Epithelial cell of proximal tubule (primary cell): ENCODE results near the gene DGCR6. TPM values are rescaled to one million over a fixed set of nuclear protein-coding genes. Genes with fewer than 3 reads are reported as not detected.
"Not testable (repeated sequence)": the region's sequence is repeated elsewhere in the genome, so short reads cannot be mapped to it uniquely, and the experiment has no call there.

Experiments
- DNase-seq: peaks from one replicate; pipeline ENCODE4 v3.0.0-alpha.2; 2011; ENCODE audit warnings: low read depth
- H3K4me3 ChIP-seq: 2 replicates; pipeline ENCODE4 v1.5.1; 2011; ENCODE audit warnings: low read depth, mild to moderate bottlenecking, low read length
- total RNA-seq: library from RNA; depleted of rRNA; stranded (reverse); fragments of >200 nt; gene quantifications from 2 replicates; pipeline ENCODE4 v1.2.3, GENCODE V29; 2015
- TF ChIP-seq, protein P1 (sequence below): conservative IDR thresholded peaks from 2 replicates; pipeline ENCODE4 v1.5.1; 2012; ENCODE audit warnings: low read depth, mild to moderate bottlenecking, low read length

The DGCR6 gene
- total RNA-seq, 1 donor from 2014 or later, result 2.8 TPM

DNA sequence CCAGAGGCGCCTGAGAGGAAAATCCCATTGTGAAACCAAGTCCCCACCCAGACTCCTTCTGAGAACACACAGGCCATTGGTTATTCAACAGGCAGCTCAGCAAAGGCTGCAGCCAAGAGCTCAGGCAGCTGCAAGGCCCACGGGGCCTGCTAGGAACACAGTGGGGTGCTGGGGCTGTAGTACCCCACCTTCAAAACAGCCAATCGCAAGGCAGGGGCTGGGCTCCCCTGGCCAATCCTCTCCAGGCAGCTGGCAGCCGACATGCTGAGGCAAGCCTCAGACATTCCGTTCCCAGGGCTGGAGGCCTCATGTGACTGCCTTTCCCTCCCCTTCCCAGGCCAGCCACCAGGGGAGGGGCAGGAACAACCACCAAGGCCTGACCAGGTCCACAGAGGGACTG lies 23.3 kb downstream of the DGCR6 start:
- no peak overlapping the region for H3K4me3 ChIP-seq
- no peak for DNase-seq
- TF ChIP-seq, protein P1, sequence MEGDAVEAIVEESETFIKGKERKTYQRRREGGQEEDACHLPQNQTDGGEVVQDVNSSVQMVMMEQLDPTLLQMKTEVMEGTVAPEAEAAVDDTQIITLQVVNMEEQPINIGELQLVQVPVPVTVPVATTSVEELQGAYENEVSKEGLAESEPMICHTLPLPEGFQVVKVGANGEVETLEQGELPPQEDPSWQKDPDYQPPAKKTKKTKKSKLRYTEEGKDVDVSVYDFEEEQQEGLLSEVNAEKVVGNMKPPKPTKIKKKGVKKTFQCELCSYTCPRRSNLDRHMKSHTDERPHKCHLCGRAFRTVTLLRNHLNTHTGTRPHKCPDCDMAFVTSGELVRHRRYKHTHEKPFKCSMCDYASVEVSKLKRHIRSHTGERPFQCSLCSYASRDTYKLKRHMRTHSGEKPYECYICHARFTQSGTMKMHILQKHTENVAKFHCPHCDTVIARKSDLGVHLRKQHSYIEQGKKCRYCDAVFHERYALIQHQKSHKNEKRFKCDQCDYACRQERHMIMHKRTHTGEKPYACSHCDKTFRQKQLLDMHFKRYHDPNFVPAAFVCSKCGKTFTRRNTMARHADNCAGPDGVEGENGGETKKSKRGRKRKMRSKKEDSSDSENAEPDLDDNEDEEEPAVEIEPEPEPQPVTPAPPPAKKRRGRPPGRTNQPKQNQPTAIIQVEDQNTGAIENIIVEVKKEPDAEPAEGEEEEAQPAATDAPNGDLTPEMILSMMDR, result no peak

DNA sequence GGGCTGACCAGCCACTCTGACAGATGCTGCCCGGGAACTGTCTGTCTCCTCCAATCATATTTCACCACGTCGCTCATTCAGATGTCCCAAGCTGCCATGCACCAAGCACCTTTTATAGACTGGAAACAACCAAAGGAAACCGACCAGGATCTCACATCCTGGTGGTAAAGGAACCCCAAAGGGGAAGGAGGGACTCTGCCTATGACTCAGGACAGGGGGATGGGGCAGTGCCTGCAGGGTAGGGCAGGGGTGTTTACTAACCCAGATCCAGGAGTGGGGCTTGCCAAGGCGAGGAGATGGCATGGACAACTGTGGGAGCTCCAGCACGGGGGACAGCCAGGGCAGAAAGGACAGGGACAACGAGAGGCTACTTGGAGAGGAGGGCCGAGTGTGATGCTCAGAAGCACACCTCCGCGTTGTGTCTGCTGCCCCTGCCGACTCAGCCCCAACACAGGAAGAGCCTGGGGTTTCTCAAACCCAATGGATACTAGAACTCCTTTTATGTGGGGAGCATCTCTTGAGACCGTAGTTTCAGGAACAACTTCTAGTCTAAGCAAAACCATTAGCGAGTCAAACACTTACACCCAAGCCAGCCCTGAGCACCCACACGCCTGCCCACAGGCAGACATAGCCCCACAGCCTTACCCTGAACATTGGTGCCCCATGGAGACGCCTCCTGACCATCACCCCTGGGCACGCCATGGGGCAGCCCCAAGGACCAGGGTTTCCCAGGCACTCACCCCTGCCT lies 26.0 kb downstream of the DGCR6 start:
- H3K4me3 ChIP-seq, result no peak overlapping the region
- TF ChIP-seq, protein P1, result no peak
- no peak for DNase-seq

DNA sequence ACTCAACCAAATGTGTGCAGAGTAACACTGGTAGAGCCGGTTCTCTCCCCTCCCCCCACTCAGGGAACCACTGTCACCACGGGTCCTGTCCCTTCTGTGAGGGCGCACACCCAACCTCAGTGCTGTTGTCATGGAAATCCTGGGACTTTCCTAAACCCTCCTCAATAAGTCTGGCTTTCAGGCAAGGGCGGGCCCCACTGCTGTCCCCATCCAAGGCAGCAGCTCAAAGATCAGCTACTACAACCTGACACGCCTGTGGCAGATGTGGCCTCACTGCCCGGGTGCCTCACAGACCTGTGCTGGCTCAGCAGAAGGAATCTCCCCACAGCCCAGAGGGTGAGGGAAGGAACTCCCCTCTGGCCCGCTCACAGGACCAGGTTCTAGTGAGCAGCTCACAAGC lies 27.8 kb downstream of the DGCR6 start:
- DNase-seq, result no peak
- TF ChIP-seq, protein P1, result no peak
- H3K4me3 ChIP-seq, result no peak overlapping the region

DNA sequence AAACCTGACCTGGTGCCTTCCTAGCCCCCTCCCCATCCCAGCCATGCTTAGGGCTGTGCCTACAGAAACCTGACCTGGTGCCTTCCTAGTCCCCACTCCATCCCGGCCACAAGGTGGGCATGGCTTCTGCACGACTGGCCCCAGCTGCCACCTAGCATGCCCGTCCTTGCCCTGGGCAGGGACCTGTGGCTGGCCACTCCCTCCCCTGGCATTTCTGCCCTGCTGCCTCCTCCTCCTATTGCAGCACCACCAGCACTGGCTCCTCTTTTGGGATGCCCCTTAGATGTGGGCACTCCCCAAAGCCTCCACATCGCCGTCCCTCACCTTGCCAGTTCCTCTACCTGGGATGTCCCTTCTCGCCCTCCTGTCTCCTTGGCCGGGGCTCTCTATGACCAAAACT lies 28.6 kb downstream of the DGCR6 start:
- not testable (repeated sequence) for H3K4me3 ChIP-seq, DNase-seq

DNA sequence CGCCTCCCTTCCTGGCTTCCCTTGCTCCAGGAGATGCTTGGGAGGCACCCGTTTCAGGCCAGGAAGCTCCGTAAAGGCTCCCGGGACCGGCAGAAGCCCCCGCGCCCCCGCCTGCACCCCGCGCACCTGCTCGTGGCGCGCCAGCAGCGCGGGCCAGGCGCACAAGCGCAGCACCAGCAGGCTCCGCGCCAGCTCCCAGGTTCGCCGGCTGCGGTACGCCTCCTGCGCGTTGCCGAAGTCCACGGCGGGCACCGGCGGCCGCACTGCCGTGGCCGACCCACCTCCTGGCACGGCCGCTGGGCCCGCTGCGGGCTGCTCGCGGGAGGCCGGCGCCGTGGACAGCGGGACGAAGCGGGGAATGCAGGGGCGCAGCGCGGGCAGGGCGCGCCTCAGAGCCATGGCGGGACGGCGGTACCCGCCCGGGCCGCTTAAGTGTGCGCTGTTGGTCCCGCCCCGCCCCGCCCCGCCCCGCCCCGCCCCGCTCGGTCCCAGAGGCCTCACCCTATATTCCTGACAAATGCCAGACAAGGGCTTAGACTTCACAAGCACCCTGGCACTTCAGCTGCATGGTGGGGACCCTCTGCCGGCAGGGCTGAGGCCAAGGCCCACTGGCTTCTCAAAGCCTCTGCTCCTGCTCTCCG lies 29.9 kb downstream of the DGCR6 start, which contains the start of gene PRODH:
TSS of gene PRODH (minus strand) at position 405 of the 641 bp plus-strand sequence. CDS start at position 399, 6 bp downstream.
- TF ChIP-seq, protein P1, result no peak
- H3K4me3 ChIP-seq, result no peak within 1 kb of the TSS
- DNase-seq, result no peak

DNA sequence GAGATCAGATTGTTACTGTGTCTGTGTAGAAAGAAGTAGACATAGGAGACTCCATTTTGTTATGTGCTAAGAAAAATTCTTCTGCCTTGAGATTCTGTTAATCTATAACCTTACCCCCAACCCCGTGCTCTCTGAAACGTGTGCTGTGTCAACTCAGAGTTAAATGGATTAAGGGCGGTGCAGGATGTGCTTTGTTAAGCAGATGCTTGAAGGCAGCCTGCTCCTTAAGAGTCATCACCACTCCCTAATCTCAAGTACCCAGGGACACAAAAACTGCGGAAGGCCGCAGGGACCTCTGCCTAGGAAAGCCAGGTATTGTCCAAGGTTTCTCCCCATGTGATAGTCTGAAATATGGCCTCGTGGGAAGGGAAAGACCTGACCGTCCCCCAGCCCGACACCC lies 32.6 kb downstream of the DGCR6 start:
- DNase-seq, H3K4me3 ChIP-seq: not testable (repeated sequence)

DNA sequence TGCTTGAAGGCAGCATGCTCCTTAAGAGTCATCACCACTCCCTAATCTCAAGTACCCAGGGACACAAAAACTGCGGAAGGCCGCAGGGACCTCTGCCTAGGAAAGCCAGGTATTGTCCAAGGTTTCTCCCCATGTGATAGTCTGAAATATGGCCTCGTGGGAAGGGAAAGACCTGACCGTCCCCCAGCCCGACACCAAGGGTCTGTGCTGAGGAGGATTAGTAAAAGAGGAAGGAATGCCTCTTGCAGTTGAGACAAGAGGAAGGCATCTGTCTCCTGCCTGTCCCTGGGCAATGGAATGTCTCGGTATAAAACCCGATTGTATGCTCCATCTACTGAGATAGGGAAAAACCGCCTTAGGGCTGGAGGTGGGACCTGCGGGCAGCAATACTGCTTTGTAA lies 41.0 kb downstream of the DGCR6 start:
- DNase-seq, H3K4me3 ChIP-seq: not testable (repeated sequence)

DNA sequence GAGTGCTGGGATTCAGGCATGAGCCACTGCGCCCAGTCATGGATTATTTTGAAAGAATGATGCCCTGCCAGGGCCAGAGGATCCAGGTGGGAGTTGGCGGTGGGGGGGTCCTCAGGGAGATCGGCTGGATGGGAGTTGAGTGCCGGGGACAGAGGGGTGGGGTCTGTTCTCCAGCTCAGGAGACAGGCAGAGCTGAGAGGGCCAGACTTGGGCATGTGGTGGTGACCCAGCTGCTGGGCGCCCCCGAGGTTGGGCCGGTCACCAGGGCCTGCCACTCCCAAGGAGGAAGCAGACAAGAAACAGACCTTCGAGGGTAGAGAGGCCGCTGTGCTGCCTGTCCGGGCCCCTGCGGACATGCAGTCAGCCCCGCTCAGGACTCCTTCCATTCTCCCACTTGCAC lies 41.8 kb downstream of the DGCR6 start:
- no peak for DNase-seq
- no peak overlapping the region for H3K4me3 ChIP-seq
- TF ChIP-seq, protein P1, result no peak
